ENCODE results near the gene AGBL4. TPM values are rescaled to one million over a fixed set of nuclear protein-coding genes. Genes with fewer than 3 reads are reported as not detected.

AGBL4 gene
- total RNA-seq, 1 experiment from 2014 or later, result not detected

DNA sequence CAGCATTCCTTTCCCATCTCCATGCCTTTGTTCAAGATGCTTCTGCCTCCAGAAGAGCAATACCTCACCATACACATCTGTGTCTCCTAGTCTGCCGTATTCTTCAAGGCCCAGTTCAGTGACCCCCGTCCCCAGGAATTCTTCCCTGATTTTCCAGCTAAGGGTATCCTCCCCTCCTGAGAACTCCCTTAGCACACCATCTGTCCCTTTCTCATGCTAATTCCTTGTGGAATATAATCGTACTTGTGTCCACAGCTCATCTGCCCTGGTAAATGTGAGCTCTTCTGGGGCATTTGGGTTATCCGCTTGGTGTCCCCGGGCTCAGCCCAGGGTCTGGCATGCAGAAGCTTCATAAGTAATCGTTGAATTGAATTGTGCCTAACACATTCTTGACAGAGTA is 1288.0 kb downstream of the AGBL4 start:
- no peak overlapping the region for H3K4me2 ChIP-seq (ENCODE audit: low read length)
- H3K9ac ChIP-seq (ENCODE audit: low read length), result no peak overlapping the region
- H3K9me2 ChIP-seq (ENCODE audit: insufficient read depth), result no peaks in the 10 kb centered on the region
- no peaks in the 10 kb centered on the region for H3K79me2 ChIP-seq (ENCODE audit: insufficient read depth, low read length)
- ChIA-PET POLR2A (no interaction called here), CTCF (no interaction called here), RAD21 (ENCODE audit: low non-redundant PET in 1 of 2, low total read pairs in 2 of 2, uncharacterized antibody in 2 of 2, unreplicated experiment in 2 of 2) (no interaction called here)
- no peak for ATAC-seq
- intact Hi-C loops (cut with micrococcal nuclease), result no loop called here
- no TSS peak for BruUV-seq (replicated peaks)
- H3K4me1 ChIP-seq (ENCODE audit: control insufficient read depth in 1 of 2, insufficient read depth in 2 of 2, low read length in 2 of 2), result no peaks in the 10 kb centered on the region
- no peak for DNase-seq (ENCODE audit: low read depth, low spot score)
- H3K27ac ChIP-seq (ENCODE audit: low read depth, low read length), result no peak overlapping the region
- H4K20me1 ChIP-seq (ENCODE audit: insufficient read depth), result no peaks in the 10 kb centered on the region
- TF ChIP-seq, protein P1, sequence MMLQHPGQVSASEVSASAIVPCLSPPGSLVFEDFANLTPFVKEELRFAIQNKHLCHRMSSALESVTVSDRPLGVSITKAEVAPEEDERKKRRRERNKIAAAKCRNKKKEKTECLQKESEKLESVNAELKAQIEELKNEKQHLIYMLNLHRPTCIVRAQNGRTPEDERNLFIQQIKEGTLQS (IDR thresholded peaks at IDR 0.05), result no peak
- TF ChIP-seq EGR1 (IDR thresholded peaks at IDR 0.05; ENCODE audit: low read depth) (no peak), POLR2AphosphoS5 (IDR thresholded peaks at IDR 0.05; ENCODE audit: low read depth, low read length) (no peak), SIN3A (IDR thresholded peaks at IDR 0.05; ENCODE audit: low read depth) (no peak), SRF (IDR thresholded peaks at IDR 0.05; ENCODE audit: low read depth) (no peak), EZH2phosphoT487 (IDR thresholded peaks at IDR 0.05; ENCODE audit: borderline replicate concordance) (no peak), SP1 (IDR thresholded peaks at IDR 0.05; ENCODE audit: low read depth) (no peak), EZH2 (IDR thresholded peaks at IDR 0.05) (no peak), ZFX (IDR thresholded peaks at IDR 0.05) (no peak), FOSL1 (IDR thresholded peaks at IDR 0.05; ENCODE audit: low read depth) (no peak), YY1 (IDR thresholded peaks at IDR 0.05; ENCODE audit: extremely low read depth, insufficient replicate concordance, low read depth, low read length) (no peak), ZNF274 (IDR thresholded peaks at IDR 0.05; ENCODE audit: low read depth, low read length) (no peak), TCF7L2 (IDR thresholded peaks at IDR 0.05; ENCODE audit: borderline replicate concordance, extremely low read depth, insufficient read depth, insufficient read length) (no peak)
- TF ChIP-seq, protein P2, sequence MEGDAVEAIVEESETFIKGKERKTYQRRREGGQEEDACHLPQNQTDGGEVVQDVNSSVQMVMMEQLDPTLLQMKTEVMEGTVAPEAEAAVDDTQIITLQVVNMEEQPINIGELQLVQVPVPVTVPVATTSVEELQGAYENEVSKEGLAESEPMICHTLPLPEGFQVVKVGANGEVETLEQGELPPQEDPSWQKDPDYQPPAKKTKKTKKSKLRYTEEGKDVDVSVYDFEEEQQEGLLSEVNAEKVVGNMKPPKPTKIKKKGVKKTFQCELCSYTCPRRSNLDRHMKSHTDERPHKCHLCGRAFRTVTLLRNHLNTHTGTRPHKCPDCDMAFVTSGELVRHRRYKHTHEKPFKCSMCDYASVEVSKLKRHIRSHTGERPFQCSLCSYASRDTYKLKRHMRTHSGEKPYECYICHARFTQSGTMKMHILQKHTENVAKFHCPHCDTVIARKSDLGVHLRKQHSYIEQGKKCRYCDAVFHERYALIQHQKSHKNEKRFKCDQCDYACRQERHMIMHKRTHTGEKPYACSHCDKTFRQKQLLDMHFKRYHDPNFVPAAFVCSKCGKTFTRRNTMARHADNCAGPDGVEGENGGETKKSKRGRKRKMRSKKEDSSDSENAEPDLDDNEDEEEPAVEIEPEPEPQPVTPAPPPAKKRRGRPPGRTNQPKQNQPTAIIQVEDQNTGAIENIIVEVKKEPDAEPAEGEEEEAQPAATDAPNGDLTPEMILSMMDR (IDR thresholded peaks at IDR 0.05 in 2 of 3, conservative IDR thresholded peaks at IDR 0.05 in 1 of 3; ENCODE audit: borderline replicate concordance in 1 of 3, insufficient read depth in 1 of 3, low read depth in 2 of 3, low read length in 2 of 3), result no peak
- TF ChIP-seq, protein P3, sequence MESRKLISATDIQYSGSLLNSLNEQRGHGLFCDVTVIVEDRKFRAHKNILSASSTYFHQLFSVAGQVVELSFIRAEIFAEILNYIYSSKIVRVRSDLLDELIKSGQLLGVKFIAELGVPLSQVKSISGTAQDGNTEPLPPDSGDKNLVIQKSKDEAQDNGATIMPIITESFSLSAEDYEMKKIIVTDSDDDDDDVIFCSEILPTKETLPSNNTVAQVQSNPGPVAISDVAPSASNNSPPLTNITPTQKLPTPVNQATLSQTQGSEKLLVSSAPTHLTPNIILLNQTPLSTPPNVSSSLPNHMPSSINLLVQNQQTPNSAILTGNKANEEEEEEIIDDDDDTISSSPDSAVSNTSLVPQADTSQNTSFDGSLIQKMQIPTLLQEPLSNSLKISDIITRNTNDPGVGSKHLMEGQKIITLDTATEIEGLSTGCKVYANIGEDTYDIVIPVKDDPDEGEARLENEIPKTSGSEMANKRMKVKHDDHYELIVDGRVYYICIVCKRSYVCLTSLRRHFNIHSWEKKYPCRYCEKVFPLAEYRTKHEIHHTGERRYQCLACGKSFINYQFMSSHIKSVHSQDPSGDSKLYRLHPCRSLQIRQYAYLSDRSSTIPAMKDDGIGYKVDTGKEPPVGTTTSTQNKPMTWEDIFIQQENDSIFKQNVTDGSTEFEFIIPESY (IDR thresholded peaks at IDR 0.05; ENCODE audit: extremely low read depth, insufficient replicate concordance, low read length), result no peak
- TF ChIP-seq, protein P4, sequence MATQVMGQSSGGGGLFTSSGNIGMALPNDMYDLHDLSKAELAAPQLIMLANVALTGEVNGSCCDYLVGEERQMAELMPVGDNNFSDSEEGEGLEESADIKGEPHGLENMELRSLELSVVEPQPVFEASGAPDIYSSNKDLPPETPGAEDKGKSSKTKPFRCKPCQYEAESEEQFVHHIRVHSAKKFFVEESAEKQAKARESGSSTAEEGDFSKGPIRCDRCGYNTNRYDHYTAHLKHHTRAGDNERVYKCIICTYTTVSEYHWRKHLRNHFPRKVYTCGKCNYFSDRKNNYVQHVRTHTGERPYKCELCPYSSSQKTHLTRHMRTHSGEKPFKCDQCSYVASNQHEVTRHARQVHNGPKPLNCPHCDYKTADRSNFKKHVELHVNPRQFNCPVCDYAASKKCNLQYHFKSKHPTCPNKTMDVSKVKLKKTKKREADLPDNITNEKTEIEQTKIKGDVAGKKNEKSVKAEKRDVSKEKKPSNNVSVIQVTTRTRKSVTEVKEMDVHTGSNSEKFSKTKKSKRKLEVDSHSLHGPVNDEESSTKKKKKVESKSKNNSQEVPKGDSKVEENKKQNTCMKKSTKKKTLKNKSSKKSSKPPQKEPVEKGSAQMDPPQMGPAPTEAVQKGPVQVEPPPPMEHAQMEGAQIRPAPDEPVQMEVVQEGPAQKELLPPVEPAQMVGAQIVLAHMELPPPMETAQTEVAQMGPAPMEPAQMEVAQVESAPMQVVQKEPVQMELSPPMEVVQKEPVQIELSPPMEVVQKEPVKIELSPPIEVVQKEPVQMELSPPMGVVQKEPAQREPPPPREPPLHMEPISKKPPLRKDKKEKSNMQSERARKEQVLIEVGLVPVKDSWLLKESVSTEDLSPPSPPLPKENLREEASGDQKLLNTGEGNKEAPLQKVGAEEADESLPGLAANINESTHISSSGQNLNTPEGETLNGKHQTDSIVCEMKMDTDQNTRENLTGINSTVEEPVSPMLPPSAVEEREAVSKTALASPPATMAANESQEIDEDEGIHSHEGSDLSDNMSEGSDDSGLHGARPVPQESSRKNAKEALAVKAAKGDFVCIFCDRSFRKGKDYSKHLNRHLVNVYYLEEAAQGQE (IDR thresholded peaks at IDR 0.05; ENCODE audit: low read depth), result no peak
- TF ChIP-seq, protein P5, sequence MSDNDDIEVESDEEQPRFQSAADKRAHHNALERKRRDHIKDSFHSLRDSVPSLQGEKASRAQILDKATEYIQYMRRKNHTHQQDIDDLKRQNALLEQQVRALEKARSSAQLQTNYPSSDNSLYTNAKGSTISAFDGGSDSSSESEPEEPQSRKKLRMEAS (IDR thresholded peaks at IDR 0.05), result no peak
- H3K4me3 ChIP-seq (replicated peaks in 1 of 2; ENCODE audit: low read depth in 1 of 2, low read length in 2 of 2), result no peak overlapping the region
- H3K27me3 ChIP-seq (ENCODE audit: insufficient read depth, low read length), result peaks cover 24% of the 10 kb centered on the region
- no peaks in the 10 kb centered on the region for H3K9me3 ChIP-seq (ENCODE audit: control insufficient read depth in 1 of 2, insufficient read depth in 1 of 2, low read depth in 1 of 2, low read length in 2 of 2)
- no peak overlapping the region for H2AFZ ChIP-seq (ENCODE audit: low read depth, low read length, poor library complexity, severe bottlenecking)
- no peaks in the 10 kb centered on the region for H3K36me3 ChIP-seq (ENCODE audit: control insufficient read depth in 1 of 2, insufficient read depth in 2 of 2, low read length in 2 of 2)

All from HCT116 (cell line).